Measurements from ENCODE around the gene ATP2B2.

- no peak for TF ChIP-seq CTCF (IDR thresholded peaks at IDR 0.05)
- no peak for TF ChIP-seq POLR2A (IDR thresholded peaks at IDR 0.05; ENCODE audit: low read length)
- no peak for TF ChIP-seq BCL3 (IDR thresholded peaks at IDR 0.05)
- TF ChIP-seq HDAC2 (IDR thresholded peaks at IDR 0.05): no peak
- TF ChIP-seq PBX3 (IDR thresholded peaks at IDR 0.05): no peak
- no peak for TF ChIP-seq JUNB (IDR thresholded peaks at IDR 0.05)
- no peak for TF ChIP-seq REST (IDR thresholded peaks at IDR 0.05)
- no peak for TF ChIP-seq MAZ (IDR thresholded peaks at IDR 0.05; ENCODE audit: borderline replicate concordance, low read depth, low read length)
- TF ChIP-seq HMGXB4 (CRISPR knock-in tag; IDR thresholded peaks at IDR 0.05; ENCODE audit: borderline replicate concordance): no peak
- no peak for TF ChIP-seq POLR2AphosphoS2 (conservative IDR thresholded peaks at IDR 0.05; ENCODE audit: low read length)
- TF ChIP-seq SMC3 (IDR thresholded peaks at IDR 0.05): no peak
- TF ChIP-seq ELK1 (IDR thresholded peaks at IDR 0.05; ENCODE audit: low read depth, low read length): no peak
Measured at GRCh38 chr3:10299679-10300078, 205.7 kb downstream of the ATP2B2 start.
